Measurements from ENCODE around the gene C3orf20. TPM values are rescaled to one million over a fixed set of nuclear protein-coding genes. Genes with fewer than 3 reads are reported as not detected.

The C3orf20 gene
- total RNA-seq, 1 experiment from 2014 or later, result not detected

GRCh38 chr3:14680115-14680514, 5.2 kb downstream of the C3orf20 start:
- no peak for DNase-seq
- Histone ChIP-seq H4K20me1 (ENCODE audit: insufficient read depth, low read depth, low read length) (no peaks in the 10 kb centered on the region), H3K36me3 (ENCODE audit: insufficient read depth, low read length) (no peaks in the 10 kb centered on the region), H3K4me2 (ENCODE audit: low read depth, low read length, poor library complexity, severe bottlenecking) (no peak overlapping the region), H3K27me3 (ENCODE audit: low read length) (no peaks in the 10 kb centered on the region), H3K9me3 (ENCODE audit: low read length) (peaks cover 9% of the 10 kb centered on the region), H3K27ac (ENCODE audit: low read length) (no peak overlapping the region), H2AFZ (ENCODE audit: low read length) (no peak overlapping the region), H3K79me2 (ENCODE audit: low read length) (no peaks in the 10 kb centered on the region), H3K9ac (ENCODE audit: low read length) (no peak overlapping the region), H3K9me2 (replicated peaks; ENCODE audit: insufficient read depth, low read length) (no peaks in the 10 kb centered on the region), H3K4me1 (ENCODE audit: low read length) (no peaks in the 10 kb centered on the region), H3K4me3 (ENCODE audit: low read length) (no peak overlapping the region)

DNA sequence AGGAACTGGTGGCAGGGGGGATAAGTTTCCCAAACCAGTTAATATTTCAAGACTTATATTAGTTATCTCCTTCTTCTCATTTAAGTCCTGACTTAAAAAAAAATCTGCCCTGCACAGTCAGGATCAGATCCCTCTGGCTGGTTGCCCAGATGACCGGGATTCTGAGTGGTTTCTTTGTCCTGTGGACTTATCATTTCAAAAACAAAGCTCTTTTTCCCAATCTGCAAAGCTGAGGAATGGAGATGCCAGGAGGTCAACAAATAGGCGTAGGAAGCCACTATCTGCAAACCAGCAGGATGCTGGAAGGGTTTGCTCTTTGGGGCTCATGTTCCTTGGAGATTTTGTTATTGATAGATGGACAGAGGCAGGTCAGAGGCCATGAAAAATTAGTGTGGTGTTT, 5.8 kb downstream of the C3orf20 start:
- Histone ChIP-seq H3K79me2 (ENCODE audit: low read length) (no peaks in the 10 kb centered on the region), H3K36me3 (ENCODE audit: insufficient read depth, low read length) (no peaks in the 10 kb centered on the region), H3K4me3 (ENCODE audit: low read length) (no peak overlapping the region), H3K27ac (ENCODE audit: low read length) (no peak overlapping the region), H3K4me1 (ENCODE audit: low read length) (no peaks in the 10 kb centered on the region), H3K9me2 (replicated peaks; ENCODE audit: insufficient read depth, low read length) (no peaks in the 10 kb centered on the region), H3K9me3 (ENCODE audit: low read length) (peaks cover 9% of the 10 kb centered on the region), H3K4me2 (ENCODE audit: low read depth, low read length, poor library complexity, severe bottlenecking) (no peak overlapping the region), H2AFZ (ENCODE audit: low read length) (no peak overlapping the region), H3K9ac (ENCODE audit: low read length) (no peak overlapping the region), H4K20me1 (ENCODE audit: insufficient read depth, low read depth, low read length) (no peaks in the 10 kb centered on the region), H3K27me3 (ENCODE audit: low read length) (no peaks in the 10 kb centered on the region)
- DNase-seq, result no peak

DNA sequence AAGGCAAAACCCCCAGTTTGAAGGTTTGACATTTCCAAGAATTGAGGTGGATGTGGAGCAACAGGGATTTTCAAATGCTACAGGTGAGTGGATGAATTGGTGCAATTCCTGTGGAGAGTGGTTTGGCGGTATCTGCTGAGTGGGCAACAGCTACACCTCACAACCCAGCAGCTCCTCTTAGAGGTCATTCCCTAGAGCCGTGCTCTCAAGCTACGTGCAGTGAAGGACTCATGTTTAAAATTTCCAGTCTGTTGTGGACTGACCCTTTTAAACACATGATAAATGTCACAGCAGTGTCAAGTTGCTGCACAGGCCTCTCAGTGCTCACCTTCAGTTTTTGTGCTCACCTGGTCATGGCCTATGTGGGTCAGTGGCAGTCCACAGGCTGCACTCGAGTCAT, 9.5 kb downstream of the C3orf20 start:
- no peaks in the 10 kb centered on the region for H3K79me2 ChIP-seq (ENCODE audit: low read length)
- H3K4me1 ChIP-seq (ENCODE audit: low read length), result peaks cover 22% of the 10 kb centered on the region
- no peak overlapping the region for H3K9ac ChIP-seq (ENCODE audit: low read length)
- H3K27me3 ChIP-seq (ENCODE audit: low read length), result no peaks in the 10 kb centered on the region
- H3K36me3 ChIP-seq (ENCODE audit: insufficient read depth, low read length), result no peaks in the 10 kb centered on the region
- H3K9me2 ChIP-seq (replicated peaks; ENCODE audit: insufficient read depth, low read length), result no peaks in the 10 kb centered on the region
- no peaks in the 10 kb centered on the region for H4K20me1 ChIP-seq (ENCODE audit: insufficient read depth, low read depth, low read length)
- H3K4me2 ChIP-seq (ENCODE audit: low read depth, low read length, poor library complexity, severe bottlenecking), result no peak overlapping the region
- H3K27ac ChIP-seq (ENCODE audit: low read length), result no peak overlapping the region
- peaks cover 7% of the 10 kb centered on the region for H3K9me3 ChIP-seq (ENCODE audit: low read length)
- H2AFZ ChIP-seq (ENCODE audit: low read length), result no peak overlapping the region
- no peak overlapping the region for H3K4me3 ChIP-seq (ENCODE audit: low read length)
- no peak for DNase-seq

- Histone ChIP-seq H3K36me3 (ENCODE audit: insufficient read depth, low read length) (no peaks in the 10 kb centered on the region), H3K27me3 (ENCODE audit: low read length) (no peaks in the 10 kb centered on the region), H3K9ac (ENCODE audit: low read length) (no peak overlapping the region), H3K9me3 (ENCODE audit: low read length) (no peaks in the 10 kb centered on the region), H2AFZ (ENCODE audit: low read length) (no peak overlapping the region), H3K4me2 (ENCODE audit: low read depth, low read length, poor library complexity, severe bottlenecking) (no peak overlapping the region), H3K27ac (ENCODE audit: low read length) (no peak overlapping the region), H4K20me1 (ENCODE audit: insufficient read depth, low read depth, low read length) (no peaks in the 10 kb centered on the region), H3K4me1 (ENCODE audit: low read length) (peaks cover 25% of the 10 kb centered on the region), H3K4me3 (ENCODE audit: low read length) (no peak overlapping the region), H3K79me2 (ENCODE audit: low read length) (no peaks in the 10 kb centered on the region), H3K9me2 (replicated peaks; ENCODE audit: insufficient read depth, low read length) (no peaks in the 10 kb centered on the region)
- DNase-seq, result no peak
Observed at GRCh38 chr3:14685179-14685578, 10.2 kb downstream of the C3orf20 start.

DNA sequence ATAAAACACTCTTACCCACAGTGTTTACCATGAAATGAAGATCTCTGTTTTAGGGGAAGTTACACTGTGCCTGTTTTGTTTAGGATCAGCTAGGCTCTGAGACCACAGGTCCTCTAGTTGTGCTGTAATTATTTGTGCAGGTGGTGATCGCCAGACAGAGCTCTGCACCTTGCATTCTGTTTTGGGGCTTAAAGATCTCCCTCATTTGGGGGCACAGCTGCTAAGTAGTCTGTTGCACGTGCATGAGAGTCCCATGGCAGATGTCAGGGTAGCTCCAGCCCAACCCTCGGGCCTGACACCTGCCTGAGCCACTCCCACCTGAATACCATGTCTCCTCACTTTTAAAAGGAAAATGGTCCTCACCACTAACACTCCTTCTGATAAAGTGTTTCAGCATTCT, 12.4 kb downstream of the C3orf20 start:
- no peak overlapping the region for H3K27ac ChIP-seq (ENCODE audit: low read length)
- DNase-seq, result no peak
- no peaks in the 10 kb centered on the region for H3K9me3 ChIP-seq (ENCODE audit: low read length)
- no peaks in the 10 kb centered on the region for H3K27me3 ChIP-seq (ENCODE audit: low read length)
- H3K9ac ChIP-seq (ENCODE audit: low read length), result no peak overlapping the region
- H3K79me2 ChIP-seq (ENCODE audit: low read length), result no peaks in the 10 kb centered on the region
- H3K9me2 ChIP-seq (replicated peaks; ENCODE audit: insufficient read depth, low read length), result no peaks in the 10 kb centered on the region
- H3K4me1 ChIP-seq (ENCODE audit: low read length), result peaks cover 25% of the 10 kb centered on the region
- no peaks in the 10 kb centered on the region for H3K36me3 ChIP-seq (ENCODE audit: insufficient read depth, low read length)
- no peak overlapping the region for H3K4me2 ChIP-seq (ENCODE audit: low read depth, low read length, poor library complexity, severe bottlenecking)
- H3K4me3 ChIP-seq (ENCODE audit: low read length), result no peak overlapping the region
- H2AFZ ChIP-seq (ENCODE audit: low read length), result no peak overlapping the region
- no peaks in the 10 kb centered on the region for H4K20me1 ChIP-seq (ENCODE audit: insufficient read depth, low read depth, low read length)

DNA sequence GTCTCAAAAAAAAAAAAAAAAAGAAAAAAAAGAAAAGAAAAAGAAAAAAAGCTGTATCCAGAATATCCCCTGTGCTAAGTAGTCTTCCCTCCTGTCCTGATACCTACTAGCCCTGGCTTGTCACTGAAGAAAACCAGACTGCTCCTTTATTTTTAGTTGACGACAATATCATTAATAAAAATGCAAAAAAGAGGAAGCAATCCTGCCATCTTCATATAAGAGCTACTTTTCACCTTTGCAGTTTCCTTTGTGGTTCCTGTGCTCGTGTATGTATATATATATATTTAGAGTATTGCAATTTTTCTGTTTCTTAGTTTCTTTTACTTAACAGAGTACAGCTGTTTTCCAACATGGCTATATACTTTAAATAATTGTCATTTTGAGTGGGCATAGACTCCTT, 13.6 kb downstream of the C3orf20 start:
- Histone ChIP-seq H3K27me3 (ENCODE audit: low read length) (no peaks in the 10 kb centered on the region), H3K36me3 (ENCODE audit: insufficient read depth, low read length) (no peaks in the 10 kb centered on the region), H2AFZ (ENCODE audit: low read length) (no peak overlapping the region), H3K4me3 (ENCODE audit: low read length) (no peak overlapping the region), H3K9me3 (ENCODE audit: low read length) (no peaks in the 10 kb centered on the region), H3K79me2 (ENCODE audit: low read length) (no peaks in the 10 kb centered on the region), H3K4me2 (ENCODE audit: low read depth, low read length, poor library complexity, severe bottlenecking) (peak overlapping the region; percentile 50), H3K27ac (ENCODE audit: low read length) (no peak overlapping the region), H3K9me2 (replicated peaks; ENCODE audit: insufficient read depth, low read length) (no peaks in the 10 kb centered on the region), H4K20me1 (ENCODE audit: insufficient read depth, low read depth, low read length) (no peaks in the 10 kb centered on the region), H3K9ac (ENCODE audit: low read length) (no peak overlapping the region), H3K4me1 (ENCODE audit: low read length) (peaks cover 25% of the 10 kb centered on the region)
- no peak for DNase-seq

GRCh38 chr3:14689247-14689980, 14.5 kb downstream of the C3orf20 start:
- H3K27me3 ChIP-seq (ENCODE audit: low read length), result no peaks in the 10 kb centered on the region
- peak overlapping the region; percentile 50 for H3K4me2 ChIP-seq (ENCODE audit: low read depth, low read length, poor library complexity, severe bottlenecking)
- peaks cover 25% of the 10 kb centered on the region for H3K4me1 ChIP-seq (ENCODE audit: low read length)
- H3K9me3 ChIP-seq (ENCODE audit: low read length), result no peaks in the 10 kb centered on the region
- no peak for DNase-seq
- H3K9me2 ChIP-seq (replicated peaks; ENCODE audit: insufficient read depth, low read length), result no peaks in the 10 kb centered on the region
- no peak overlapping the region for H3K27ac ChIP-seq (ENCODE audit: low read length)
- no peak overlapping the region for H3K9ac ChIP-seq (ENCODE audit: low read length)
- no peak overlapping the region for H3K4me3 ChIP-seq (ENCODE audit: low read length)
- H2AFZ ChIP-seq (ENCODE audit: low read length), result no peak overlapping the region
- no peaks in the 10 kb centered on the region for H3K79me2 ChIP-seq (ENCODE audit: low read length)
- H3K36me3 ChIP-seq (ENCODE audit: insufficient read depth, low read length), result no peaks in the 10 kb centered on the region
- H4K20me1 ChIP-seq (ENCODE audit: insufficient read depth, low read depth, low read length), result no peaks in the 10 kb centered on the region

DNA sequence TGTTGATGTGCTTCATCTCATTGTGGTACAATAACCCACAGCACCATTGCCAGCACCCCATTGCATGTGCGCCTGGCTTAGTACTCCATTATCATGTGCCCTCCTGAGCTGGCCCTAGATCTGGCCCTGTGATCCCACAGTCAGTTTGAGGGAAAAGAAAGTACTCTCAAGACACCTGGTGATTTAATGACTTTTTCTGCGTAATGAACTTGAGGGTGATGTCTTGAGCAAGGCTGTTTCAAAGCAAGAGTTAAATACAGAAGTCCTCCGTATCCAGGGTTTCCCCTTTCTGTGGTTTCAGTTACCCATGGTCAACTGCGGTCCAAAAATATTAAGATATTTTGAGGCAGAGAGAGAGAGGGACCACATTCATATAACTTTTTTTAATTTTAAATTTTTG, 16.3 kb downstream of the C3orf20 start:
- H3K27me3 ChIP-seq (ENCODE audit: low read length), result no peaks in the 10 kb centered on the region
- no peak overlapping the region for H3K9ac ChIP-seq (ENCODE audit: low read length)
- H4K20me1 ChIP-seq (ENCODE audit: insufficient read depth, low read depth, low read length), result no peaks in the 10 kb centered on the region
- no peaks in the 10 kb centered on the region for H3K79me2 ChIP-seq (ENCODE audit: low read length)
- no peaks in the 10 kb centered on the region for H3K36me3 ChIP-seq (ENCODE audit: insufficient read depth, low read length)
- H2AFZ ChIP-seq (ENCODE audit: low read length), result no peak overlapping the region
- peaks cover 25% of the 10 kb centered on the region for H3K4me1 ChIP-seq (ENCODE audit: low read length)
- H3K4me2 ChIP-seq (ENCODE audit: low read depth, low read length, poor library complexity, severe bottlenecking), result no peak overlapping the region
- no peaks in the 10 kb centered on the region for H3K9me2 ChIP-seq (replicated peaks; ENCODE audit: insufficient read depth, low read length)
- H3K4me3 ChIP-seq (ENCODE audit: low read length), result no peak overlapping the region
- DNase-seq, result no peak
- no peak overlapping the region for H3K27ac ChIP-seq (ENCODE audit: low read length)
- H3K9me3 ChIP-seq (ENCODE audit: low read length), result no peaks in the 10 kb centered on the region

Data from Karpas-422 (cell line).